AG10803 (cell line): ENCODE data around the gene SHC4.

Experiments used
- DNase-seq: peaks from one replicate; pipeline ENCODE4 v3.0.0; 2010; ENCODE audit warnings: low read depth
- H3K4me3 ChIP-seq: 2 replicates; pipeline ENCODE4 v1.5.1; 2011; ENCODE audit warnings: mild to moderate bottlenecking, low read length, control low read depth
- TF ChIP-seq, protein P1 (sequence below): conservative IDR thresholded peaks from 2 replicates; pipeline ENCODE4 v1.5.1; 2011; ENCODE audit warnings: mild to moderate bottlenecking, low read length, control low read depth, inconsistent platforms

Gene SHC4

GRCh38 chr15:48883699-48884098 is 80.0 kb downstream of the SHC4 start:
- no peak overlapping the region for H3K4me3 ChIP-seq
- no peak for DNase-seq
- TF ChIP-seq, protein P1, sequence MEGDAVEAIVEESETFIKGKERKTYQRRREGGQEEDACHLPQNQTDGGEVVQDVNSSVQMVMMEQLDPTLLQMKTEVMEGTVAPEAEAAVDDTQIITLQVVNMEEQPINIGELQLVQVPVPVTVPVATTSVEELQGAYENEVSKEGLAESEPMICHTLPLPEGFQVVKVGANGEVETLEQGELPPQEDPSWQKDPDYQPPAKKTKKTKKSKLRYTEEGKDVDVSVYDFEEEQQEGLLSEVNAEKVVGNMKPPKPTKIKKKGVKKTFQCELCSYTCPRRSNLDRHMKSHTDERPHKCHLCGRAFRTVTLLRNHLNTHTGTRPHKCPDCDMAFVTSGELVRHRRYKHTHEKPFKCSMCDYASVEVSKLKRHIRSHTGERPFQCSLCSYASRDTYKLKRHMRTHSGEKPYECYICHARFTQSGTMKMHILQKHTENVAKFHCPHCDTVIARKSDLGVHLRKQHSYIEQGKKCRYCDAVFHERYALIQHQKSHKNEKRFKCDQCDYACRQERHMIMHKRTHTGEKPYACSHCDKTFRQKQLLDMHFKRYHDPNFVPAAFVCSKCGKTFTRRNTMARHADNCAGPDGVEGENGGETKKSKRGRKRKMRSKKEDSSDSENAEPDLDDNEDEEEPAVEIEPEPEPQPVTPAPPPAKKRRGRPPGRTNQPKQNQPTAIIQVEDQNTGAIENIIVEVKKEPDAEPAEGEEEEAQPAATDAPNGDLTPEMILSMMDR = no peak

GRCh38 chr15:48880070-48880634 is 83.6 kb downstream of the SHC4 start:
- no peak for DNase-seq
- H3K4me3 ChIP-seq = peak overlapping the region; percentile 17; the same call in 1 of the 2 replicates
- TF ChIP-seq, protein P1 = no peak

DNA sequence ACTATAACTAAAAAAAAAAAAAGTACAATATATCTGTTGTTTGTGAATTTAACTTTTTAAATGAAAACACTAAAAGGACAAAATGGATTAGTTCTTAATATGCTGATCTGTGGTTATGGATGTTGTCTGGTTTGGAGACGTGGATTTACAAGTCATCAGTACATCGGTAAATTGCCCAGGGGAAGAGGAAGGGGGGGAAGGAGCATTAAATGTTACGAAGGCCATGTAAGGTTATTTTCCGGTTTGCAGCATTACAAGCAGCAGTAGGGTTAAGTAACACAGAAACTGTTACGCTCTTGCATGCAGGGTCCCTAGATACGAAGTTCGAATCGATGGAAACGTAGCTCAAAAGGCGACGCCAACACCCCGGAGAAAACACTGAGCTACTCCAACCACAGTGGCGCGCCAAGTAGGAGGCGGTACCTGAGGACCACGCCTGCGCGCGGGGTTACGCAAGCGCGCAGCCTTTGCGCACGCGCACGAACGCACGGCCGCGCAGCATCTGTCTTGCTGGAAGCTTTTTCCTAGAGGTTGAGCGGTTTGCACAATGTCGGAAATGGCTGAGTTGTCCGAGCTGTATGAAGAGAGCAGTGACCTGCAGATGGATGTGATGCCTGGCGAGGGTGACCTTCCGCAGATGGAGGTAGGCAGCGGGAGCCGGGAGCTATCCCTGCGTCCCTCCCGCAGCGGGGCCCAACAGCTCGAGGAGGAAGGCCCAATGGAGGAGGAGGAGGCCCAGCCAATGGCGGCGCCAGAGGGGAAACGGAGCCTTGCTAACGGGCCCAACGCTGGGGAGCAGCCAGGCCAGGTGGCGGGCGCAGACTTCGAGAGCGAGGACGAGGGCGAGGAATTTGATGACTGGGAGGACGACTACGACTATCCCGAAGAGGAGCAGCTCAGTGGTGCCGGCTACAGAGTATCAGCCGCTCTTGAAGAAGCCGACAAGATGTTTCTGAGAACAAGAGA is 85.8 kb downstream of the SHC4 start, which contains the start of gene EID1:
Gene EID1 (plus strand): TSS at position 505 of the 966 bp plus-strand sequence. CDS start 43 bp downstream, at position 548.
- peak; percentile 94 for DNase-seq
- H3K4me3 ChIP-seq = peak within 1 kb of the TSS; percentile 93
- TF ChIP-seq, protein P1 = no peak

DNA sequence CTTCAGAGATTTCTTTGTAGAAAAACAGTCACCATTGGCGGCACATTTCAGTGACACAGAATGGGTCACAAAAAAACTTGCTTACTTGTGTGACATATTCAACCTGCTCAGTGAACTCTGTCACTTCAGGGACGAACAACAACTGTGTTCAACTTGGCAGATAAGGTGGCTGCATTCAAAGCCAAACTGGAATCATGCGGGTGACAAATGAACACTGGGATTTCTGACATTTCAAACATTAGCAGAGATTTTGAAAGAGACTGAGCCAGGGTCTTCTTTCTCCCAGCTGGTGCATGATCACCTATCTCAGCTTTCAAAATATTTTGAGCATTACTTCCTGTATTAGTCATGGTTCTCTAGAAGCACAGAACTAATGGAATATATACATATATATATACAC is 87.7 kb downstream of the SHC4 start:
- TF ChIP-seq, protein P1 = no peak
- H3K4me3 ChIP-seq = no peak overlapping the region
- no peak for DNase-seq

DNA sequence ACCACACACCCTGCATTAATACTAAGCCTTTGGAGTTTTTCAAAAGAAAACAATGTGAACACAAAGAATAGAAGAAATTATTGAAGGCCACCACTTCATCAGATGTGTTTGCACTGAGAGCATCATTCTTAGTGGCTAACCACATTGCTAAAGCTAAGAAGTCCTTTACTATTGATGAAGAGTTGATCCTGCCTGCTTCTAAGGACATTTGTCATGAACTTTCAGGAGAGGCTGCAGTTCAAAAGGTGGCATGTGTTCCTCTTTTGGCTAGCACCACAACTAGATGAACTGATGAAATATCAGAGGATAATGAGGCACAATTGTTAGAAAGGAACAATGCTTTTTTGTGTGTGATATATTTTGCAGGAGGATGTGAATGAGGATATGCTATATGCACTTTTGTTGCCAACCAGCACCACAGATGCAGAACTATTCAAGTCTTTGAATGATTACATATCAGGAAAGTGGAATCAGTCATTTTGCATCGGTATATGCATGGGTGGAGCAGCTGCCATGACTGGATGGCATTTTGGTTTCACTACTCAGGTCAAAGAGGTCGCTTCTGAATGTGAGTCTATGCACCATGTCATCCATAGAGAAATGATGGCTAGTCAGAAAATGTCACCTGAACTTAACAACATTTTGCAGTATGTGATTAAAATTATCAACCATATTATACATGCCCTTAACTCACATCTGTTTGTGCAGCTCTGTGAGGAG is 88.3 kb downstream of the SHC4 start:
- TF ChIP-seq, protein P1 = no peak
- no peak overlapping the region for H3K4me3 ChIP-seq
- no peak for DNase-seq

DNA sequence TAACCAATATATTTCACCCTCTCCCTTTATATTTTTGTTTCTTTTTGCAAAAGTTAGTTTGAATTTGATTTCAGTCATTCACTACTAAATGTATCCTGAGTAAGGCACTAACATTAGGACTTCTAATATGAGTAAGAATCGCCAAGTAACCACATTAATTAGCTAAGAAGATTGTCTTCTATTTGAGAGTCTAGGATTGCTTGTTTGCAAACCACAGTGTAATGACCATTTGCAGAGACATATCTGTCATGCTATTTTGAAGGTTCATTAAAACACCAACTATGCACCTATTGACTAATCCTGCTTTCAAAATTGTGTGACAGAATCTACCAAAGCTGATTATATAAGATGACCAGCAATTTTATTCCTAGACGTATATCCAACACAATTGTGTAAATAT is 91.1 kb downstream of the SHC4 start:
- DNase-seq = no peak
- no peak overlapping the region for H3K4me3 ChIP-seq
- TF ChIP-seq, protein P1 = no peak
